Measurements from ENCODE around the gene CCDC160.
"Not testable (repeated sequence)": the region's sequence is repeated elsewhere in the genome, so short reads cannot be mapped to it uniquely, and the experiment has no call there.

Gene CCDC160

DNA sequence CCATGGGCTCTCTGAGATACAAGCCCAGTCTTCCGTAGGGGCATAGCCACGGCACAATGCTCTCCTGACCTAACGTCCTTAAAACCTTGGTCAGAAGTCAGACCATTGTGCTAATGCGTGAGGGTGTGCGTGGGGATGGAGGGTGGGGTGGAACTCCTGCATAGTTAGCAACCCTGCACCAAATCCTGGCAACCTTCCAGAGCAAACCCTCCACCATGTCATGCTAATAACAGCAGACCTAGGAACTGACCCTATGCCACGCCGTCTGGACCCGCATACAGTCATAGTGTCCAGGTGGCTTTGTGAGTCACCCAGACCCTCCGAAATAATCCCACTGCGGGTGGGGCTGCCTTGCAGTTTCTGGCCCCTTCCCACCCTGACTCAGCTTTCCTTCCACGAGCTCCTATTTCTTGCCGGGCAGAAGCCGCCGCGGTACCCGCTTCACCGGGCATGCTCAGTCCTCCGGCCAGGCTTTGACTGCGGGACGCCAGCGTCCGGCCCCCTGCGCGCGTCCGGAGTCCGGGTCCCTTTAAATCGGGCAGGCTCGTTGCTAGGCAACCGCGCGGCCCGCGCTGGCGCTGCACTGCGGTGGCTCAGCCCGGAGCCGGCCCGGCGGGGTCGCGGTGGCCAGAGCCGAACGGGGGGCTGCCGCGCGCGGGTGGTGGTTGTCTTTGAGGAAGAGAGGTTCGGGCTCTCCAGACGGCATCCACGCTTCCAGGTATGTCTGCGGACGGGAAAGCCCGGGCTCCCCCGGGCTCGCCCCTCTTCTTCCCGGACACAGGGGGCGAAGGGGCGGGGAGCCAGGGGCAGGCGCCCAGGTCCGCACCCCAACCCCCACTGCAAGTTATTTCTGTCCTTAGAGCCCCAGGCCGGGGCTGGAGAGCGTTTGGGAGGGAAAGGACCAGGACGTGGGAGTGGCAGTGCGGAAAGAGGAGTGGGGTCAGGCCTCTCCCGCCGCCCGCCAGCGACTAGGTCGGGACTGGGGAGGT, at the start of gene CCDC160:
CCDC160 (plus strand) TSS at position 557 of the 989 bp plus-strand sequence. CDS start 7,619 bp downstream, outside the sequence.
- DNase-seq: no peak

GRCh38 chrX:134191281-134191680, 45.7 kb upstream of the CCDC160 start:
- DNase-seq: no peak

DNA sequence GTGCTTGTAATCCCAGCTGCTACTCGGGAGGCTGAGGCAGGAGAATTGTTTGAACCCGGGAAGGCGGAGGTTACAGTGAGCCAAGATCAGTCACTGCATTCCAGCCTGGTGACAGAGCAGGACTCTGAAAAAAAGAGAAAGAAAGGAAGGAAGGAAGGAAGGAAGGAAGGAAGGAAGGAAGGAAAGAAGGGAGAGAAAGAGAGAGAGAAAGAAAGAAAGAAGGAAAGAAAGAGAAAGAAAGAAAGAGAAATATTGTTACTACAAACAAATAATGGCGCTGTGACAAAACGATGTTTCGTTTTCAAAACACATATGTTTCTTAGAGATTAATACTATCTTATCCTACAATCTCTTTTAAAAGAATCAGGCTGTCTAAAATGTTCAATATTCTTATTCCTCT, 42.1 kb upstream of the CCDC160 start:
- no peak for DNase-seq

DNA sequence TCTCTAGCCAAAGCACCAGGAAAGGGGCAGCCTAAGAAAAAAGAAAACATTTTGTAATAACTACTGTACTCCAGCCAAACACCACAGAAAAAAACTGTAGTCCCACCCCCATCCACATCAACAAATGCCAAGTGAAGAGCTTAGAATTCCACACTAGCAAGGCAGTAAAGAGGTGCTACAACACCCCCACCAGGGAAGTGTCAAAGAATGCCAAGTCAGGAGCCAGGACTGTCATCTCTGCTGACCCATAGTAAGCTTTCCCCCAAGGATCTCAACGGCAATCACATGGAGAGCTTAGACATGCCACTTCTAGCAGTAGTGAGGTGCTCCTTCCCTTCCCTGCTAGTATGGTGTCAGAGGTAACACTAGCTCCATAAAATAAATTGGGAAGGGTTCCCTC, 34.4 kb upstream of the CCDC160 start:
- no peak for DNase-seq

GRCh38 chrX:134206221-134206620, 30.8 kb upstream of the CCDC160 start:
- no peak for DNase-seq

- DNase-seq: no peak
These were observed 26.5 kb upstream of the CCDC160 start for GRCh38 chrX:134210465-134210864.

DNA sequence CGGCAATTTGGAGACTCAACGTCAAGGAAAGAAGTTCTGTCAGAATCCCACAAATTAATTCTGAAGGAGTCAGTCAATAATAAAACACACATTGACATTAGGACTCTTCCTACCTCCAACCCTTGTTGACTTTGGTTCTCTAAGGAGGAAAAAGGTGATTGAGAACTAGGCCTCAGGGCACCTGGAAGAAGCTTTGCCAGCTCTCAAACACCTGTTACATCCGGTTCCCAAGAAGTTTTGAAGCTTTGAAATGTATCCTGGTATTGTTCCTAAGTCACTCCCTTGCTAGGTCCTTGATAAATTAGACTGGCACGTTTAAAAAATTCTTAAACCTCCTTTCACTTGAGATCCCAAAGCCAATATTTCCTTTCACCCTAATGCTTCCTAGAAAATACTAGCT, 1.7 kb upstream of the CCDC160 start:
- DNase-seq: no peak

GRCh38 chrX:134238144-134238543, 1.2 kb downstream of the CCDC160 start:
- DNase-seq: not testable (repeated sequence)

DNA sequence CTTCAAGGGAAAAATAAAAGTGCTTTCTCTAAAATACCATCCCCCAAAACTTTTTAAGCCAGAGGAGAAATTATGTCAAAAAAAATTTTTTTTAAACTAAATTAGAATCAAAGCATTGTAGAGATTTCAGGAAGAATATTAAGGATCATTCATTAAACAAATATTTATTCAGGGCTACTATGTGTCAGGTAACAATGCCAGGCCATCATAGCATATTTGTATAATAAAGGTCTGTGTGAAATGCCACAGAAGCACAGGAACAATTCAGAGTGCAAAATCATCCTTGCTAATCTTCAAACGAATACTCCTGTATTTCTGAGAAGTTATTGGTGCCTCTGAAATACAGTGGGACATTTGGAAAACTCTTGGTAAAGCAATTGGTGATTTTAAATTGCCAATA, 2.0 kb downstream of the CCDC160 start:
- no peak for DNase-seq

GRCh38 chrX:134240209-134240608, 3.2 kb downstream of the CCDC160 start:
- no peak for DNase-seq

DNA sequence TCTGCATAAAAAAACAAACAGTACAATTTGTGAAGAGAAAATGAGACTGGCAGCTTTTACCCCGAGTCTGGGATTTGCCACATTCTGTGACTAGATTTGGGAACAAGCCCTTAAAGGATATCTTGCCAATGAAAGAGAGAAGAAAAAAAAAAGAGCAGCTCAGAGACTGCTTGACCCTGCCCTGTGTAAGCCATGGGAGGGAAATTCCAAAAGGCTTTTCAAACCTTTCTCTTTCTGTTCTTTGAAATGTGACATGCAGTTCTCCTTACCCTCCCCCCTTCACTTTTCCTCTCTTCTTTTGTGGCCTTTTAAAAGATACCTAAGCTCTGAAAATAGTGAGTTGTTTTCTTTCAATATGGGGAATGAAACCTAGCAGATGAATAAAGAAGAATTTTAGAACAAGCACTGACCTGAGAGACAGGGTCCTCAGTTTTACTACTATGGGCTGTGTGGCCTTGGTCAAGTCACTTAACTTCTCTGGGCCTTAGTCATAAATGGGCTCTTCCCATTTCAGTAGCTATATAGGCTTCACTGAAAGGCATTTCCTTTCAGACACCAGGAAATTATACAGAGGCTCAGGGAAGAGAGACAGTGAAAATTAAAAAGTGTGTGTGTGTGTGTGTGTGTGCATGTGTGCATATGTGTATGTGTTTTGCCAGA, 5.1 kb downstream of the CCDC160 start:
- no peak for DNase-seq

GRCh38 chrX:134244043-134244442, 7.1 kb downstream of the CCDC160 start:
- no peak for DNase-seq

DNA sequence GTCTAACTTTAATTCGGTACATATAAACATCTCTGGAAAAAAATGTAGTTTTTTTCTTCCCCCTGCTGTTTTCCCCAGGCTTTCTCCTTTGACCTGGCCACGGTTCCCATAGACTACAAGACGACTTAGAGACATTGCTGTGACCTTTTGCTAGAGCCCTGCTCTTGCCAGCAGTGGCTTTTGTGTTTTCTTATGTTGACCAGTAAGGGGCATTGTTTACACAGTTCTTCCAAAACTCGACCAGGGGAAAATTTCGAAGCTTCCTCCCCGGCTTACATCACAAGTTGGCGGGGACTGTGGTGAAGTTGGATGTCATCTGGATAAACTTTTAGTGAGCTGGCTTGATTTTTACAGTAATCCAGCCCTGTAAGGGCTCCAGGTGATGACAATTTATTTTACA, 9.3 kb downstream of the CCDC160 start:
- DNase-seq: no peak

- no peak for DNase-seq
These were observed 10.5 kb downstream of the CCDC160 start for GRCh38 chrX:134247492-134247891.

- DNase-seq: no peak
These were observed 12.3 kb downstream of the CCDC160 start for GRCh38 chrX:134249241-134249640.

- no peak for DNase-seq
These were observed 14.3 kb downstream of the CCDC160 start for GRCh38 chrX:134251241-134251640.

- no peak for DNase-seq
These were observed 17.5 kb downstream of the CCDC160 start for GRCh38 chrX:134254511-134254910.

- DNase-seq: no peak
These were observed 18.6 kb downstream of the CCDC160 start for GRCh38 chrX:134255555-134255954.

DNA sequence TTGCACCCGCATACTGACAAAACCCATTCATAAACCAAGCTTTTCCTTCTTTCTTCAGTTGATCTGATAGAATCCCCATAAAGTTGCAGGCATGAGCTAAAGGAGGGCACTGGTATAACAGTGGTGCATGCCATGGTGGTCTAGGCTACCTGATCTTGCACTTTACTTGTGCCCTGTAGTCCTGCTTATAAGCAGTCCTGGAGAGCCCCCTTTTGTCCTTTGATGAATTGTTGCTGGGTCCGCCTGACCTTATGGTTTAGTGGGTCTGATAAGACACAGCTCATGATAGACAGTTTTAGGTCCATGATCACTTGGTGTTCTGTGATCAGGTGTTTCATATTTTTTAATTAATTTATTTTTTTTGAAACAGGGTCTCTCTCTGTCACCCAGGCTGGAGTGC, 19.7 kb downstream of the CCDC160 start:
- DNase-seq: no peak

DNA sequence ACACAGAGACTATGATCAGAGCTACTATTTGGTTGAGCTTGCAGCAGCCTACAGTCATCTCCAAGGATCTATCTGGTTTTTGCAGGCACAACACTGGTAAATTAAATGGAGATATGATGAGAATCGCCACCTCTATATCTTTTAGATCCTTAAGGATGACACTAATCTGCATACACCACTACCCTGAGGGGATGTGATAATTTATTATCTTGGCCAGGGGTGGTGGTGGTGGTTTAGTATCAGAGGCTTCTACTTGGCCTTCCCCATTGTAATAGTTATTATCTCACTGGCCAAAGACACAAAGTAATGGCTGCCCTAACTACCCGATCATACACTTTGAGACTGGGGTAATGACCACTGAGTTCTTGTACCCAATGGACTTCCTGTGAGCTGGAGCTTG, 21.2 kb downstream of the CCDC160 start:
- DNase-seq: no peak

- not testable (repeated sequence) for DNase-seq
These were observed 49.0 kb downstream of the CCDC160 start for GRCh38 chrX:134285934-134286333.

- DNase-seq: no peak
These were observed 50.4 kb downstream of the CCDC160 start for GRCh38 chrX:134287346-134287745.

DNA sequence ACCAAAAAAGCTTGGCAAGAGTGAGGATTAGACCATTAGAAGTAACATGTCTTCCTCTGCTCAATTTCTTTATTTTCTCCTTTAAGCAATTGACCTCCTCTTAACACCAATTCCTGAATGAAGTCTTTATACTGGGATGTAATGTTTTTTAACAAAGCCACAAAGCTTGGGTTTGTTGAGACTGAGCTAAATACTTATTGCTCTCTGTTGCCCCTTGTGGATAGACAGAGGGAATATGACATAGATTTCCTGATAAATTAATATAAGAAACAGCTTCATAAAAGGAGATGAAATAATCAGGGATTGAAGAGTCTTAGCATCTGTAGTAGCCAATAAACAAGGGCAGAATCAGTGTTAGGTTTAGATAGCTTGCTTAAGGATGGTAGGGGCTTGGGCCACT, 57.6 kb downstream of the CCDC160 start:
- DNase-seq: no peak

All from NCI-H2107 (cell line).